Activated naive CD8-positive, alpha-beta T cell treated with anti-CD3 and anti-CD28 coated beads, Interleukin-2, amount 50 U/mL, for 24 hours (primary cell): ENCODE data around the gene CHMP6.
"Not testable (repeated sequence)": the region's sequence is repeated elsewhere in the genome, so short reads cannot be mapped to it uniquely, and the experiment has no call there.

Source experiments
- ATAC-seq: fragments of 150-1000 bp; cut with Tn5 transposase; one replicate; pipeline ENCODE4 v1.10.0; 2021
- DNase-seq: peaks from one replicate; pipeline ENCODE4 v3.0.0; 2021
- H3K27ac Mint-ChIP-seq: one replicate; pipeline ENCODE4 v1.8.0; 2021; ENCODE audit warnings: mild to moderate bottlenecking, mixed read lengths
- H3K27me3 Mint-ChIP-seq: one replicate; pipeline ENCODE4 v1.8.0; 2021; ENCODE audit warnings: mixed read lengths
- H3K36me3 Mint-ChIP-seq: one replicate; pipeline ENCODE4 v1.8.0; 2021; ENCODE audit warnings: low read depth, mixed read lengths
- H3K4me1 Mint-ChIP-seq: one replicate; pipeline ENCODE4 v1.8.0; 2021; ENCODE audit warnings: mixed read lengths
- H3K4me3 Mint-ChIP-seq: one replicate; pipeline ENCODE4 v1.8.0; 2021; ENCODE audit warnings: mild to moderate bottlenecking, moderate library complexity, mixed read lengths
- H3K9me3 Mint-ChIP-seq: one replicate; pipeline ENCODE4 v1.8.0; 2021; ENCODE audit warnings: mixed read lengths

CHMP6 gene

GRCh38 chr17:81002013-81002384 lies 10.4 kb downstream of the CHMP6 start:
- peaks cover 19% of the 10 kb centered on the region for H3K4me1 Mint-ChIP-seq
- H3K27me3 Mint-ChIP-seq, result peaks cover 26% of the 10 kb centered on the region
- H3K36me3 Mint-ChIP-seq, result peaks cover 2% of the 10 kb centered on the region
- no peak overlapping the region for H3K4me3 Mint-ChIP-seq
- DNase-seq, result no peak
- no peak overlapping the region for H3K27ac Mint-ChIP-seq
- H3K9me3 Mint-ChIP-seq, result no peaks in the 10 kb centered on the region
- ATAC-seq, result no peak

GRCh38 chr17:81002409-81003361 lies 11.0 kb downstream of the CHMP6 start:
- no peaks in the 10 kb centered on the region for H3K9me3 Mint-ChIP-seq
- H3K27ac Mint-ChIP-seq, result no peak overlapping the region
- H3K36me3 Mint-ChIP-seq, result peaks cover 2% of the 10 kb centered on the region
- DNase-seq (no peak), ATAC-seq (no peak)
- H3K4me3 Mint-ChIP-seq, result no peak overlapping the region
- H3K27me3 Mint-ChIP-seq, result peaks cover 32% of the 10 kb centered on the region
- peaks cover 19% of the 10 kb centered on the region for H3K4me1 Mint-ChIP-seq

- Mint-ChIP-seq H3K4me1 (peaks cover 19% of the 10 kb centered on the region), H3K9me3 (no peaks in the 10 kb centered on the region), H3K36me3 (peaks cover under 1% of the 10 kb centered on the region), H3K4me3 (no peak overlapping the region), H3K27ac (no peak overlapping the region), H3K27me3 (peaks cover 32% of the 10 kb centered on the region)
- peak; percentile 26 for ATAC-seq
- DNase-seq, result no peak
Observed at GRCh38 chr17:81003711-81004475, 12.3 kb downstream of the CHMP6 start.

GRCh38 chr17:81006891-81007290 lies 15.2 kb downstream of the CHMP6 start:
- DNase-seq (no peak), ATAC-seq (no peak)
- H3K36me3 Mint-ChIP-seq, result peaks cover 3% of the 10 kb centered on the region
- peaks cover 7% of the 10 kb centered on the region for H3K9me3 Mint-ChIP-seq
- no peak overlapping the region for H3K27ac Mint-ChIP-seq
- H3K4me1 Mint-ChIP-seq, result peaks cover 19% of the 10 kb centered on the region
- no peak overlapping the region for H3K4me3 Mint-ChIP-seq
- peaks cover 32% of the 10 kb centered on the region for H3K27me3 Mint-ChIP-seq

GRCh38 chr17:81008140-81008539 lies 16.5 kb downstream of the CHMP6 start:
- Mint-ChIP-seq H3K27me3 (peaks cover 25% of the 10 kb centered on the region), H3K4me3 (no peak overlapping the region), H3K9me3 (peaks cover 7% of the 10 kb centered on the region), H3K36me3 (peaks cover 3% of the 10 kb centered on the region), H3K4me1 (peaks cover 11% of the 10 kb centered on the region), H3K27ac (no peak overlapping the region)
- ATAC-seq, result no peak
- DNase-seq, result no peak

DNA sequence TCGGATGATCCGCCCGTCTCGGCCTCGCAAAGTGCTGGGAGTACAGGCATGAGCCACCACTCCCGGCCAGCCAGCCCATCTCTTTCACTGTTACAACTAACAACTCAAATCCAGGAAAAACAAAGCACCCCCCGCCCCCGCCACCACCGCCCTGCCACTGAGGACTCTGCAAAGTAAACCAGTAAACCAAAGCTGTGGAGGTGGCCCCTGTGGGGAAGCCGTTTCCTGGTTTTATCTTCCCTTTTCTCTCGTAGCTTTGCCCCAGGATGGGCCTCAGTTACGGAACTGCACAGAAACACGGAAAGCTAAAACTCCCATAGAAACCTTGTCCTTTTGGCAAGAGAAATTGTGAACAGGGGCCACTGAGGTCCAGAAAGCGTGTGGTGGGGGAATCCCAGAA lies 17.5 kb downstream of the CHMP6 start:
- Mint-ChIP-seq H3K9me3 (peaks cover 7% of the 10 kb centered on the region), H3K27ac (no peak overlapping the region), H3K4me1 (peaks cover 5% of the 10 kb centered on the region), H3K36me3 (peaks cover 3% of the 10 kb centered on the region), H3K4me3 (no peak overlapping the region), H3K27me3 (peaks cover 19% of the 10 kb centered on the region)
- ATAC-seq (no peak), DNase-seq (no peak)

DNA sequence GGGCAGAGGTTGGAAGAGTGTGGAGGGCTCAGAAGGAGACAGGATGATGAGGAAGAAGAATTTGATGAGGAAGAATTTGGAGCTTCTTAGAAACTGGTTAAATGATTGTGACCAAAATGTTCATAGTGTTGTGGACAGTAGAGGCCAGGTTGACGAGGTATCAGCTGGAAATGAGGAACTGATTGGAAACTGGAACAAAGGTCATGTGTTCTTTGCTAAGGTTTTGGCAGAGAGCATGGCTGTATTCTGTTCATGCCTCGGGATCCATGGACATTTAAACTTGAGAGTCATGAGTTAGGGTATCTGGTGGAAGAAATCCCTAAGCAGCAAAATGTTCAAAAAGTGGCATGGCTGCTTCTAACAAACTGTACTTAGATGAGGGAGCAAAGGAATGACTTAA lies 19.3 kb downstream of the CHMP6 start:
- Mint-ChIP-seq H3K27ac (no peak overlapping the region), H3K9me3 (peaks cover 7% of the 10 kb centered on the region), H3K4me1 (no peaks in the 10 kb centered on the region), H3K36me3 (peaks cover 6% of the 10 kb centered on the region), H3K4me3 (no peak overlapping the region), H3K27me3 (peaks cover 14% of the 10 kb centered on the region)
- no peak for DNase-seq
- no peak for ATAC-seq

DNA sequence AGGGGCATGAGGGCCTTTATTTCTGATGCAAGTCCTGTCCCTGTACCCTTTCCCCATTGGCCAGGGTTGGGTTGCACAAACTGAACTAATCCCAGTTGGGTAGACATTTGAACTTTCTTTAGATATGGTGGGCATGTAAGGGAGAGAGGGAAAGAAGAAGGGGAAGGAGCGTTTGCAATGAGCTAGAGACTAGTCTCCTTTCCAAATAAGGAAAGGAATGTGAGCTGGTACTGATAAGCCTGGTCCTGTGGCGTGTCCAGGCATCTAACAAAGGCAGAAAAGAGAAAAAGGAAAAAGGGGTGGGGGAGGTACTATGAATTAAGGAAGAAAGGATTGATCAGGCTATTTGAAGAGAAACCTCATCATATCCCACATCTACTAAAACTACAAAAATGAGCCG lies 20.3 kb downstream of the CHMP6 start:
- no peak overlapping the region for H3K4me3 Mint-ChIP-seq
- H3K9me3 Mint-ChIP-seq, result peaks cover 15% of the 10 kb centered on the region
- H3K27ac Mint-ChIP-seq, result no peak overlapping the region
- ATAC-seq, result no peak
- peaks cover 10% of the 10 kb centered on the region for H3K36me3 Mint-ChIP-seq
- H3K4me1 Mint-ChIP-seq, result peaks cover 3% of the 10 kb centered on the region
- no peak for DNase-seq
- H3K27me3 Mint-ChIP-seq, result peaks cover 6% of the 10 kb centered on the region

- Mint-ChIP-seq H3K27me3 (no peaks in the 10 kb centered on the region), H3K9me3 (peaks cover 15% of the 10 kb centered on the region), H3K36me3 (peaks cover 10% of the 10 kb centered on the region), H3K27ac (no peak overlapping the region), H3K4me3 (no peak overlapping the region), H3K4me1 (peaks cover 5% of the 10 kb centered on the region)
- ATAC-seq, result no peak
- DNase-seq, result no peak
Observed at GRCh38 chr17:81012574-81013447, 21.2 kb downstream of the CHMP6 start.

DNA sequence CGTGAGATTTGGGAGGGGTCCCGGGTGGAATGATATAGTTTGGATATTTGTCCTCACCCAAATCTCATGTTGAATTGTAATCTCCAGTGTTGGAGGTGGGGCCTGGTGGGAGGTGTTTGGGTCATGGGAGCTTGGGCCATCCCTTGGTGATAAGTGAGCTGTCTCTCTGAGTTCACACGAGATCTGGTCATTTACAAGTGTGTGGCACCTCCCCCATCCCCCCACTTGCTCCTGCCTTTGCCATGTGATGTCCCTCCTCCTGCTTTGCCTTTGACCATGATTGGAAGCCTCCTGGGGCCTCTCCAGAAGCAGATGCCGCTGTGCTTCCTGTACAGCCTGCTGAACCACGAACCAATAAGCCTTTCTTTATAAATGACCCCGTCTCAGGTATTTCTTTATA lies 22.0 kb downstream of the CHMP6 start:
- Mint-ChIP-seq H3K4me1 (peaks cover 14% of the 10 kb centered on the region), H3K27ac (no peak overlapping the region), H3K36me3 (peaks cover 10% of the 10 kb centered on the region), H3K9me3 (peaks cover 15% of the 10 kb centered on the region), H3K27me3 (no peaks in the 10 kb centered on the region), H3K4me3 (no peak overlapping the region)
- no peak for ATAC-seq
- no peak for DNase-seq

GRCh38 chr17:81015136-81015535 lies 23.5 kb downstream of the CHMP6 start:
- ATAC-seq, result no peak
- peaks cover 15% of the 10 kb centered on the region for H3K9me3 Mint-ChIP-seq
- H3K27ac Mint-ChIP-seq, result no peak overlapping the region
- peaks cover 10% of the 10 kb centered on the region for H3K36me3 Mint-ChIP-seq
- H3K4me1 Mint-ChIP-seq, result peaks cover 21% of the 10 kb centered on the region
- DNase-seq, result no peak
- H3K4me3 Mint-ChIP-seq, result no peak overlapping the region
- no peaks in the 10 kb centered on the region for H3K27me3 Mint-ChIP-seq

DNA sequence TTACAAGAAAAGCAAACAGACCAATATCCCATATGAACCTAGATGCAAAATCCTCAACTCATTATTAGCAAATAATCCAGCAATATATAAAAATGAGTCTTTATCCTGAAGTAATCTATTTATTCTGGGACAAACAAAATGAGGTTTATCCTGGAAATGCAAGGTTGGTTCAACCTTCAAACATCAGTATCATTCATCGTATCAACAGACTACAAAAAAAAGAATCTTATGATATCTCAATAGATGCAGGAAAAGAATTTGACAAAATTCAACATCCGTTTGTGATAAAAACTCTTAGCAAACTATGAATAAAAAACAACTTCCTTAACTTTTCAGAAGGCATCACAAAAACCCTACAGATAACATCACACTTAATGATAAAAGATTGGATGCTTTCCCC lies 24.9 kb downstream of the CHMP6 start:
- peaks cover 9% of the 10 kb centered on the region for H3K9me3 Mint-ChIP-seq
- H3K27ac Mint-ChIP-seq, result no peak overlapping the region
- H3K27me3 Mint-ChIP-seq, result no peaks in the 10 kb centered on the region
- H3K4me1 Mint-ChIP-seq, result peaks cover 21% of the 10 kb centered on the region
- H3K36me3 Mint-ChIP-seq, result peaks cover 7% of the 10 kb centered on the region
- no peak overlapping the region for H3K4me3 Mint-ChIP-seq
- ATAC-seq, result no peak
- DNase-seq, result no peak

DNA sequence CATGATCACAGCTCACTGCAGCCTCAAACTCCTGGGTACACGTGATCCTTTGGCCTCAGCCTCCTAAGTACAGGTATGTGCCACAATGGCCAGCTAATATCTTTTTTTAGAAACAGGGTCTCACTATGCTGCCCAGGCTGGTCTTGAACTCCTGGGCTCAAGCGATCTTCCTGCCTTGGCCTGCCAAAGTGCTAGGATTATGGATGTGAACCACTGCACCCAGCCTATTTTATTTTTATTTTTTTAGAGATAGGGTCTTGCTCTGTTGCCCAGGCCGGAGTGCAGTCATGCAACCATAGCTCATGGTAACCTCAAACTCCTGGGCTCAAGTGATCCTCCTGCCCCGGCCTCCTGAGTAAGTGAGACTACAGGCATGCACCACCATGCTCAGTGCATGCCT lies 25.7 kb downstream of the CHMP6 start:
- H3K9me3 Mint-ChIP-seq, ATAC-seq, H3K36me3 Mint-ChIP-seq, DNase-seq, H3K27me3 Mint-ChIP-seq, H3K4me3 Mint-ChIP-seq, H3K27ac Mint-ChIP-seq: not testable (repeated sequence)
- H3K4me1 Mint-ChIP-seq, result peaks cover 21% of the 10 kb centered on the region

- H3K4me1 Mint-ChIP-seq, result peaks cover 21% of the 10 kb centered on the region
- ATAC-seq (peak; percentile 76), DNase-seq (peak; percentile 46)
- H3K4me3 Mint-ChIP-seq, result peak overlapping the region; percentile 81
- no peaks in the 10 kb centered on the region for H3K27me3 Mint-ChIP-seq
- peaks cover 9% of the 10 kb centered on the region for H3K9me3 Mint-ChIP-seq
- H3K27ac Mint-ChIP-seq, result peak overlapping the region; percentile 80
- H3K36me3 Mint-ChIP-seq, result peaks cover 7% of the 10 kb centered on the region
Observed at GRCh38 chr17:81018044-81018802, 26.6 kb downstream of the CHMP6 start.
